NCI-H2171 treated with DMSO at 0.1 percent for 48 hours (cell line): ENCODE results near the gene MAST3.
"Not testable (repeated sequence)": the region's sequence is repeated elsewhere in the genome, so short reads cannot be mapped to it uniquely, and the experiment has no call there.

Experiments used
- DNase-seq: peaks from one replicate; lab custom pipeline; 2025; lab: John Stamatoyannopoulos, UW

Gene MAST3

DNA sequence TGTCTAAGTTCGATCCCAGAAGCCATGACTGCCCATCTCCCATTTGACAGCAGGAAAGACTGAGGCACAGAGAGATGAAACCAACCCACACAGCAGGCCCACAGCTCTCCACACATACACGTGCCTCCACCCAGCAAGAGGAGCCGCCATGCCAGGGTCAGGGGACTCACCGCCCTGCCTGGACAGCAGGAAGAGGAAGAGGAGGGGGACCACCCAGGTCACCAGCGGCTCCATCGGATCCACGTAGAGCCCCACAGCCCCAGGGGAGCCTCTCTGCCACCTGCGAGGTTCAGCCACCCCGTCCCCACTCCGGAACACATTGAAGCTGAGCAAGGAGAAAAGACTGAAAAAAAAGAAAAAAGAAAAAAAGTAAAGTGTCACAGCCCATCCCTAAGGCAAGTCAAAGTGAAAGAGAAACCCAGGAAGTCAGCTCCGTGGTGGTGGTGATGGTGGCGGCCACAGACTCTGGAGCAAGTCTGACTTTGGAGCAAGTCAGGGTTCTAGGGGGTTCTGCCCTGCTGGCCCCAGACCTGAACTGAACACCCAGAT lies 10.9 kb upstream of the MAST3 start, which contains the start of gene IL12RB1:
TSS of gene IL12RB1 (minus strand) at position 345 of the 549 bp plus-strand sequence. CDS start at position 234, 111 bp downstream.
- DNase-seq = no peak

- DNase-seq = not testable (repeated sequence)
Observed at GRCh38 chr19:18089096-18089541, 8.5 kb upstream of the MAST3 start.

GRCh38 chr19:18089726-18090125 lies 7.9 kb upstream of the MAST3 start:
- no peak for DNase-seq

GRCh38 chr19:18090545-18091216 lies 6.9 kb upstream of the MAST3 start:
- no peak for DNase-seq

DNA sequence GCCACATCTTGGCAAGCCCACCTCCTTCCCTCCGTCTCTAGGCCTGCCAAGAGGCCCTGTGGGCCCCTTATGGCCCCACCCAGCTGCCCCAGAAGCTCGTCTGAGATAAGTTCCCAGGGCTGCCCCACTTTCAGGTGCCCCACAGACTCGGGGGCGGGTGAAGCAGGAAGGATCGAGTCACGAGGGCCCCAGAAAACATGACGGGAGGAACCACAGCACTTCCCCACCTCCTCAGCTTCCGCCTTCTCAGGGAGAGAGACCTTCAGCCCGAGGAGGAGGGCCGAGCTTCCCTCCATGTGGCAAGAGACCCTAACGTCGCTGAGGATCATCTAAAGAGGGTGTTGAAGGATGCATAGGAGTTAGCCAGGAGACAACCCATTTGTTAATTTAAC lies 6.4 kb upstream of the MAST3 start:
- DNase-seq = no peak

GRCh38 chr19:18093439-18094161 lies 4.0 kb upstream of the MAST3 start:
- peak; percentile 91 for DNase-seq

DNA sequence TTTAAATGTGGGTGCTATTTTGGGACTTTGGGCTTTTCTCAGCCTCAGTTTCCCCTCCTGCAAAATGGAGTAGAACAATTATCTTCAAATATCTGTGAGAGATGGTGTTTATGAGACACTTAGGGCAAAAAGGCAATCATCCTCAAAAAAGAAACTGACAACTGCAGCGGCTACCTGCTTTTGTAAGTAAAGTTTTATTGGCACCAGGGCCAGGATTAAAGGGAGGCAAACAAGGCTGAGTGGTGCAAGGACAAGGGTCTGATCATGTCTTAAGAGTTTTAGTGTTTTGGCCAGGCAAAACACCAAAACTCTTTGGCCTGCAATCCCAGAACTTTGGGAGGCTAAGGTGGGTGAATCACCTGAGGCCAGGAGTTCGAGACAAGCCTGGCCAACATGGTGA lies 1.3 kb upstream of the MAST3 start:
- DNase-seq = no peak

DNA sequence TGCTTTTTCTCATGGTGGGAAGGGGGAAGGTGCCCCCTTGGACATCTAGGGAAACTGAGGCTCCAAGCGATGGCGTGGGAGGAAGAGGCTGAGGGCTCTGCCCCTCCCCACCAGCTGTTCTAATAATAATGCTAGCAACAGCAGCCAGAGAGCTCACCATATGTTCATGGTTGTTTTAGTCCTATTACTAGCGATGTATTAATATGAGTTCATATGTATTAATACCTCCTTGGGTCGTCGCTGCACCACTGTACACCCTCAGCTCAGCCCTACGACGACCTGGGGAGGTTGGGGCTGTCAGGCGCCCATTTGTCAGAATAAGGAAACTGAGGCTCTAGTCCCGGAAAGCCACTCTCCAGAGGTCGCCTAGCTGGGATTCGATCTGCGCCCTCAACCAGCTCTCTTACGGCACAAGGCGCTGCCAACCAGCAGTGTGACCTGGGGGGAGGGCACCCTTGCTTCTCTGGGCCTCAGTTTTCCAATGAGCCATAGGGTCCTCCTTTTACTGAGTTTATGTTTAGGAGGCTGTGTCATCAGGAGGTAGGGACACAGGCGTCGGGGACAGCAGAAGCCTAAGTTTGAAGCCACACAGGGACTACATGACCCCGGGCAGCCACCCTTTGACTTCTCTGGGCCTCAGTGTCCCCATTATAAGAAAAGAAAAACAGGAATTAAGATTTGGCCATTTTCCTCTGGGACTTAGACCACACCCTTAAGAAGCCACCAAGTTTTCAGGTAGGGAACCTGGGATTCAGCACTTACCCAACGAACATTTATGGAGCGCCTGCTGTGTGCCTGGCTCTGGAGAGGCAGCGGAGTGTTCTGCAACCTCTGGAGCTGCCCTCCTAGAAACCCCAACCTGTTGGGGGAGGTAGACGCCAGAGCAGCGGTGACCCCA lies 664 bp downstream of the MAST3 start:
- peak; percentile 76 for DNase-seq

GRCh38 chr19:18098891-18099622 lies 1.5 kb downstream of the MAST3 start:
- DNase-seq = no peak

DNA sequence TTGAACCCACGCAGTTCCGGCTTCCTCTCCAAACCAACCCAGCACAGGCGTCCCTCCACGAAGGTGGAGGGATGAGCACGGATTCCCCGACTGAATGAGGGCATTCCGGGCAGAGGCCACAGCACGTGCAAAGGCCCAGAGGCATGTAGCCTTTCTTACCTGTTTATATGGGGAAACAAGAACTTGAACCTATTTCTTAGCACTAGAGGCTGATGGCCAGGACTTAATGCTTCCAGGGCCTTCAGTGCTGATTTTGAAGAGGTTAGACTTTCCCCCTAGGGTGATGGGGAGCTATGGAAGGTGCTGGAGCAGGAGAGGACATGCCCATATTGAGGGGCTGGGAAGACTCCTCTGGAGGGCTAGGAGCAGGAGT lies 2.0 kb downstream of the MAST3 start:
- DNase-seq = no peak

DNA sequence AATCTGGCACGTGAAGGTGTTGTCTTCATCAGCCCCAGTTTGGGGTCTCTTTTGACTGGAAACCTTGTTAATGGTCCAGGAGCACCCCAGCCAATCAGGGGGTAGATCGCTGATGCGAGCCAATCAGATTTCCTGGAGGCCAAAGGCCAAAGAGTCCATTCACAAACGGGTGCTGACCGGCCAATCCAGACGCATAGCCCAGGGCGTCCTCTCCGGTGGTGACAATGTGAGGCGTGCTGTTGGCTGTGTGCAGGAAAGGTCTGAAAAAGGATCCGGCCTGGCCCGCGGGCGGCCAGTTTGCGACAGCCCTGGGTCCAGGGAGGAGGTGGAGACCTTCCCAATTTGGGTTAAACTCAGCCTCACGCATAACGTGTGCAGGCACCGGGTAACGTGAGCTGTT lies 3.1 kb downstream of the MAST3 start:
- no peak for DNase-seq

- no peak for DNase-seq
Observed at GRCh38 chr19:18101268-18101667, 3.7 kb downstream of the MAST3 start.

GRCh38 chr19:18102916-18103542 lies 5.5 kb downstream of the MAST3 start:
- peak; percentile 89 for DNase-seq

GRCh38 chr19:18104793-18105131 lies 7.2 kb downstream of the MAST3 start:
- DNase-seq = no peak

- not testable (repeated sequence) for DNase-seq
Observed at GRCh38 chr19:18105259-18105658, 7.7 kb downstream of the MAST3 start.

DNA sequence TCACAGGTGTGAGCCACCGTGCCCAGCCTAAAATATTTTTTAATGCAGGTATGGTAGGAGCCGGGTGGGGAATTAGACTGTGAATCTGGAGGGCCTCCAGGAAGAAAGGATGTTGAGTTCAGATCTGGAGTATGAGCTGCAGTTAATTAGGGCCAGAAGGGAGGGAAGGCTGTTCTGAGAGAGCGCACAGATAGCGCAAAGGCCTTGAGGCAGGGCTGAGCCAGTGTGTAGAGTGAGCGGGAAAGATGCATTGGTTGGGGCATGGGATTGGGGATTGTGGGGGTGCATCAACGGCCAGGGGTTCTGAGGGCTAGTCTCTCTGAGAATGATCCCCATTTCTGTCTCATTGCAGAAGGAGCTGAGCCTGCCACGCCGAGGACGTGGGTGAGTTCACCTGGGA lies 9.7 kb downstream of the MAST3 start:
- no peak for DNase-seq

DNA sequence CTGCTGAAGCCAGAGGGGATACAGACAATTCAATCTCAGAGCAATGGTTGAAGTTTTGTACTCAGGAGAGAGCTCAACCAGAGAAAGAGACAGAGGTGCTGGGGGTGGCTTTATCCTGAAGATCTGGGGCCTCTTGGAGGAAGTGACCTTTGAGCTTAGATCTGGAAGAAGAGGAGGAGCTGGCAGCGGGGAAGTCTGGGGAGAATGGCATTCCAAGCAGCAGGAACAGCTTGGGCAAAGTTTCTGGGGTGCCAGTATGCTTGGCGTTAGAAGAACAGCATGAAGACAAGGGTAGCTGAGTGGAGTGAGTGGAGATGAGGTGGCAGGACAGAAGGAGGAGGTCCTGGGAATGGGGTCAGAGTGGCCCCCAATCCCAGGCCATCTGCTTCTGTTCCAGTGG lies 11.3 kb downstream of the MAST3 start:
- DNase-seq = no peak

GRCh38 chr19:18109341-18109732 lies 11.8 kb downstream of the MAST3 start:
- DNase-seq = no peak

GRCh38 chr19:18109733-18110608 lies 12.4 kb downstream of the MAST3 start:
- no peak for DNase-seq

GRCh38 chr19:18110609-18111232 lies 13.1 kb downstream of the MAST3 start:
- DNase-seq = no peak
